Neural progenitor cell (in vitro differentiated cells): ENCODE data around the gene KIAA0825. TPM values are rescaled to one million over a fixed set of nuclear protein-coding genes. Genes with fewer than 3 reads are reported as not detected.

Experiments
- DNase-seq: peaks from one replicate; pipeline ENCODE4 v3.0.0-alpha.2; 2016; ENCODE audit warnings: low spot score
- H2AFZ ChIP-seq: fragments of 200-600 bp; sonication (generic); replicated peaks from 2 replicates; pipeline ENCODE4 v1.6.1; 2016; ENCODE audit warnings: antibody characterized with exemption
- H3F3A ChIP-seq: fragments of 200-600 bp; sonication (generic); 2 replicates; pipeline ENCODE4 v1.6.1; 2016; ENCODE audit warnings: antibody characterized with exemption, low read depth
- H3K27ac ChIP-seq: fragments of 200-600 bp; sonication (generic); 2 replicates; pipeline ENCODE4 v1.5.1; 2016; ENCODE audit warnings: mild to moderate bottlenecking
- H3K27me3 ChIP-seq: fragments of 200-600 bp; sonication (generic); 2 replicates; pipeline ENCODE4 v1.6.1; 2016; ENCODE audit warnings: mild to moderate bottlenecking, moderate library complexity
- H3K36me3 ChIP-seq: fragments of 200-600 bp; sonication (generic); 2 replicates; pipeline ENCODE4 v1.5.1; 2016
- H3K4me1 ChIP-seq: fragments of 200-600 bp; sonication (generic); 2 replicates; pipeline ENCODE4 v1.6.1; 2016; ENCODE audit warnings: mixed run types
- H3K4me2 ChIP-seq: fragments of 200-600 bp; sonication (generic); 2 replicates; pipeline ENCODE4 v1.6.1; 2016
- H3K4me3 ChIP-seq: fragments of 200-600 bp; sonication (generic); 2 replicates; pipeline ENCODE4 v1.5.1; 2016
- H3K79me2 ChIP-seq: fragments of 200-600 bp; sonication (generic); 2 replicates; pipeline ENCODE4 v1.6.1; 2016; ENCODE audit warnings: low read depth
- H3K9ac ChIP-seq: fragments of 200-600 bp; sonication (generic); 2 replicates; pipeline ENCODE4 v1.6.1; 2016
- H3K9me3 ChIP-seq: fragments of 200-600 bp; sonication (generic); 2 replicates; pipeline ENCODE4 v1.5.1; 2016; ENCODE audit warnings: low read depth
- H4K20me1 ChIP-seq: fragments of 200-600 bp; sonication (generic); 2 replicates; pipeline ENCODE4 v1.6.1; 2016; ENCODE audit warnings: low read depth
- H3K27ac Mint-ChIP-seq: 3 replicates; pipeline ENCODE4 v1.8.0; 2021; ENCODE audit warnings: mixed read lengths
- H3K27me3 Mint-ChIP-seq: 2 replicates; pipeline ENCODE4 v1.8.0; 2022; ENCODE audit warnings: low read depth, mild to moderate bottlenecking, inconsistent platforms, moderate library complexity, mixed read lengths; ENCODE audit not compliant: insufficient read depth
- H3K36me3 Mint-ChIP-seq: 3 replicates; pipeline ENCODE4 v1.8.0; 2021; ENCODE audit warnings: mixed read lengths
- H3K4me1 Mint-ChIP-seq: 3 replicates; pipeline ENCODE4 v1.8.0; 2021; ENCODE audit warnings: mixed read lengths
- H3K4me3 Mint-ChIP-seq: 3 replicates; pipeline ENCODE4 v1.8.0; 2021; ENCODE audit warnings: mild to moderate bottlenecking, moderate library complexity, mixed read lengths
- H3K9me3 Mint-ChIP-seq: 3 replicates; pipeline ENCODE4 v1.8.0; 2020; ENCODE audit warnings: mixed read lengths
- EZH2 ChIP-seq: fragments of 200-600 bp; sonication (generic); IDR thresholded peaks from 2 replicates; pipeline ENCODE4 v1.6.1; 2017; ENCODE audit warnings: antibody characterized with exemption, mild to moderate bottlenecking, moderate library complexity
- EZH2phosphoT487 ChIP-seq: fragments of 200-600 bp; sonication (generic); IDR thresholded peaks from 2 replicates; pipeline ENCODE4 v1.6.1; 2017; ENCODE audit warnings: antibody characterized with exemption
- total RNA-seq: library from RNA; depleted of rRNA; stranded (reverse); fragments of >200 nt; gene quantifications from 2 replicates; pipeline ENCODE4 v1.2.3, GENCODE V29; 2015; ENCODE audit warnings: low replicate concordance
- TF ChIP-seq, protein P1 (sequence below): fragments of 200-600 bp; sonication (generic); IDR thresholded peaks from 2 replicates; pipeline ENCODE4 v1.5.1; 2017; ENCODE audit warnings: antibody characterized with exemption, mild to moderate bottlenecking

Gene KIAA0825
- total RNA-seq, 1 donor from 2014 or later: 3.7 TPM

DNA sequence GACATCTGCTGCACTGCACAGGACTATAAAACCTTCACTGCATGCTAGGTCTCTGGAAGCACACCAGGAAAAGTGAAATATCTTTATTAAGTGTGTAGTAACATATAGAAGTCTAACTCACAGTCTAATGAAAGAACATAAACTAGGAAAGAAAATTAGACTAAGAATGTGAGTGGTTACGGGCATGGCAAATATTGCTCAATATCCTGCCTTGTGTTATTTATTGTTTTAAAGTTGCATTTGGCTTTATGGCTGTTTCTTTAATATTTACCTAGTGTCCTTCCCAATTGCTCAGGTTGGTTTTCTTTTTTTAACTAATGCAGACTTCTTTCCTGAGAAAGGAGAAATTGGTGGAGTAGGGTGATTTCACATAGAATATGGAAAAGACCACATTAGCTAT is 342.4 kb downstream of the KIAA0825 start:
- Histone ChIP-seq H3K36me3 (no peaks in the 10 kb centered on the region), H3K79me2 (no peaks in the 10 kb centered on the region), H3K4me1 (no peaks in the 10 kb centered on the region), H3K27me3 (no peaks in the 10 kb centered on the region), H3K4me2 (no peak overlapping the region), H2AFZ (no peak overlapping the region), H3K4me3 (no peak overlapping the region), H3K27ac (no peak overlapping the region), H3K9me3 (no peaks in the 10 kb centered on the region), H4K20me1 (no peaks in the 10 kb centered on the region), H3F3A (no peaks in the 10 kb centered on the region), H3K9ac (no peak overlapping the region)
- Mint-ChIP-seq H3K36me3 (no peaks in the 10 kb centered on the region), H3K4me1 (peaks cover 5% of the 10 kb centered on the region), H3K9me3 (peaks cover under 1% of the 10 kb centered on the region), H3K27me3 (no peaks in the 10 kb centered on the region), H3K4me3 (no peak overlapping the region), H3K27ac (no peak overlapping the region)
- no peak for DNase-seq
- TF ChIP-seq, protein P1, sequence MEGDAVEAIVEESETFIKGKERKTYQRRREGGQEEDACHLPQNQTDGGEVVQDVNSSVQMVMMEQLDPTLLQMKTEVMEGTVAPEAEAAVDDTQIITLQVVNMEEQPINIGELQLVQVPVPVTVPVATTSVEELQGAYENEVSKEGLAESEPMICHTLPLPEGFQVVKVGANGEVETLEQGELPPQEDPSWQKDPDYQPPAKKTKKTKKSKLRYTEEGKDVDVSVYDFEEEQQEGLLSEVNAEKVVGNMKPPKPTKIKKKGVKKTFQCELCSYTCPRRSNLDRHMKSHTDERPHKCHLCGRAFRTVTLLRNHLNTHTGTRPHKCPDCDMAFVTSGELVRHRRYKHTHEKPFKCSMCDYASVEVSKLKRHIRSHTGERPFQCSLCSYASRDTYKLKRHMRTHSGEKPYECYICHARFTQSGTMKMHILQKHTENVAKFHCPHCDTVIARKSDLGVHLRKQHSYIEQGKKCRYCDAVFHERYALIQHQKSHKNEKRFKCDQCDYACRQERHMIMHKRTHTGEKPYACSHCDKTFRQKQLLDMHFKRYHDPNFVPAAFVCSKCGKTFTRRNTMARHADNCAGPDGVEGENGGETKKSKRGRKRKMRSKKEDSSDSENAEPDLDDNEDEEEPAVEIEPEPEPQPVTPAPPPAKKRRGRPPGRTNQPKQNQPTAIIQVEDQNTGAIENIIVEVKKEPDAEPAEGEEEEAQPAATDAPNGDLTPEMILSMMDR: no peak
- TF ChIP-seq EZH2phosphoT487 (no peak), EZH2 (no peak)

DNA sequence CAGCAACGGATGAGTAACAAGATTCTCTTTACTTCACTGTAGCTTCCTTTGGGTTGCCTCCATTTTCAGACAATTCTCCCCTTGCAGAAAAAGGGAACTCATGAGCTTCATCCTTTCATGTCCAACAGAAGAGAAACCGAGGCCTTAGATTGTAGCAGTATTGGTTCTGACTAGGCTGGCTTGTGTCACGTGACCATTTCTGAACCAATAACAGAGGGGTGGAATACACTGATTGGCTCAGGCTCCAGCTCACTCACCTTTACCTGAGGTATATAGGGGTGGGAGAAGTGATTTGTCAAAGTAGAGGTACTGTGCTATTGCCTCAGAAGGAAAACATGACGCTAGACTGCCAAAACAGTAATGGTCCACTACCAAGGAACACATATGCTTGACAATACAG is 343.7 kb downstream of the KIAA0825 start:
- H3K27me3 ChIP-seq: no peaks in the 10 kb centered on the region
- no peak overlapping the region for H3K27ac ChIP-seq
- no peaks in the 10 kb centered on the region for H3F3A ChIP-seq
- no peak overlapping the region for H3K4me2 ChIP-seq
- peaks cover 5% of the 10 kb centered on the region for H3K9me3 Mint-ChIP-seq
- TF ChIP-seq EZH2phosphoT487 (no peak), EZH2 (no peak)
- TF ChIP-seq, protein P1: no peak
- no peak overlapping the region for H3K27ac Mint-ChIP-seq
- H4K20me1 ChIP-seq: no peaks in the 10 kb centered on the region
- no peak overlapping the region for H3K4me3 Mint-ChIP-seq
- no peak overlapping the region for H2AFZ ChIP-seq
- no peaks in the 10 kb centered on the region for H3K27me3 Mint-ChIP-seq
- H3K36me3 ChIP-seq: no peaks in the 10 kb centered on the region
- no peaks in the 10 kb centered on the region for H3K36me3 Mint-ChIP-seq
- DNase-seq: no peak
- no peaks in the 10 kb centered on the region for H3K79me2 ChIP-seq
- no peaks in the 10 kb centered on the region for H3K9me3 ChIP-seq
- no peak overlapping the region for H3K9ac ChIP-seq
- no peaks in the 10 kb centered on the region for H3K4me1 ChIP-seq
- H3K4me1 Mint-ChIP-seq: peaks cover 1% of the 10 kb centered on the region
- no peak overlapping the region for H3K4me3 ChIP-seq

DNA sequence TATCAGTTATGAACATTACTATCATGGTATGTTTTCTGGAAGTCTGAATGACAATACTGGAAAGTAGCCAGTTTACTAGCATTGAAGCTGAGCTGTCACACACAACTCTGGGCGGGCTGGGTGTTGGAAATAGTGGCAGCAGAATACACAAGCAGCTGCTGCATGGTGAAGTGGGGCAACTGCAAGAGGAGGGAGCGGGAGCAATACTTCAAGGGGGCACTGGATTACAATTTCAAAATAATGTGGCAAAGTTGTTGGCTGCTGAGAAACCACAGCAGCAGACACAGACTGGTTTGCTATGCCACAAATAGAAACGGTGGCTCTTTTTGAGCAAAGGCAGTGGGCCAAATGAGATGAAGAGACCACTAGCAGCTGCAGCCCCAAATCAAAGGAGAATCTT is 350.2 kb downstream of the KIAA0825 start:
- TF ChIP-seq EZH2phosphoT487 (no peak), EZH2 (no peak)
- TF ChIP-seq, protein P1: no peak
- Mint-ChIP-seq H3K27me3 (no peaks in the 10 kb centered on the region), H3K27ac (no peak overlapping the region), H3K36me3 (no peaks in the 10 kb centered on the region), H3K4me1 (no peaks in the 10 kb centered on the region), H3K9me3 (peaks cover 10% of the 10 kb centered on the region), H3K4me3 (no peak overlapping the region)
- no peaks in the 10 kb centered on the region for H3K36me3 ChIP-seq
- H3K9ac ChIP-seq: no peak overlapping the region
- H2AFZ ChIP-seq: no peak overlapping the region
- DNase-seq: no peak
- no peaks in the 10 kb centered on the region for H3F3A ChIP-seq
- no peaks in the 10 kb centered on the region for H3K4me1 ChIP-seq
- no peaks in the 10 kb centered on the region for H3K9me3 ChIP-seq
- H3K4me2 ChIP-seq: no peak overlapping the region
- no peaks in the 10 kb centered on the region for H3K79me2 ChIP-seq
- H3K27me3 ChIP-seq: no peaks in the 10 kb centered on the region
- H4K20me1 ChIP-seq: no peaks in the 10 kb centered on the region
- no peak overlapping the region for H3K27ac ChIP-seq
- H3K4me3 ChIP-seq: no peak overlapping the region
